Uterus (tissue), 2 donors: ENCODE measurements around the gene ANXA4.

Source experiments
- POLR2A ChIP-seq, 2 donors: fragments of 450-650 bp; IDR thresholded peaks; one replicate each; pipeline ENCODE4 v1.6.1; 2016; ENCODE audit warnings: antibody characterized with exemption in 2 of 2, mild to moderate bottlenecking in 1 of 2, moderate library complexity in 1 of 2
- TF ChIP-seq, protein P1 (sequence below), 4 experiments: fragments of 200-600 bp in 2 of 4; fragments of 450-650 bp in 2 of 4; sonication (generic) in 2 of 4; IDR thresholded peaks; one replicate each; pipeline ENCODE4 v1.5.1; 2016 to 2019; ENCODE audit warnings: antibody characterized with exemption in 4 of 4, mild to moderate bottlenecking in 2 of 4, moderate library complexity in 1 of 4

DNA sequence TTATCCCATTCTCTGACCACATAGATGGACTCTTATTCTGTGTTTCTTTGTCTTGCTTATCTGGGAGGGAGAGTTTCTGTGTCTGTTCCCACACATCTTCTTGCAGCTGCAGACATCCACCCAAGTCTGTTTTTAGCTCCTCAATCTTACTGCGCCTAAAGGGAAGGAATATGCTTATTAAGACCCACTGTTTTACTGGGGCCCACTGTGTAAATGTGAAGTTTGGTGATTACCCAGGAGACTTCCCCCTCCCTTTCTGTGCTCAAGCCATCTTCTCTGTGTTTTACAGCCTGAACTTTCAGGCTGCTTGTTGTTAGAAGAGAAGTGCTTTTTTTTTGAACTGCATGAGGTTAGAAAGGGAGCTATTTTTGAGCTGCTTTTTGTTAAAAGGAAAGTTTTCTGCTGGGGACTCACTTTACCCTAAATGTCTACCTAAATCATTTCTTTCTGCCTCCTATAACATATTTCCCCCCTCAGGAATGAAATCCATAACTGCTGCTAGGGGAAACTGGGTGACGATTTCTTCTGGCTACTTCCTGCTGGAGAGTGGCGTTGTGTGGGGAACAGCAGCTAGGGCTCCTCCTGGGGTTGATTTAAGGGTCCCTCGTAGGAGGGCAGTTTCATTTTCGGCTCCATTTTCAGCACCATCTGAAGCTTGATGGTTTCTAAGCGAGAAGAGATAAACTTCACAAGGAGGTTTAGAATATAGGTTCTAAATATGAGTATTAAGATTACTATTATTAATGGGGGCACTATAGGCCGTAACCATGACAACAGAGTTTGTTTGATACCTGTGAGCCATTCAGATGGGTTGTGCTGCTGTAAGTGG, 48.1 kb downstream of the ANXA4 start:
- TF ChIP-seq, protein P1, sequence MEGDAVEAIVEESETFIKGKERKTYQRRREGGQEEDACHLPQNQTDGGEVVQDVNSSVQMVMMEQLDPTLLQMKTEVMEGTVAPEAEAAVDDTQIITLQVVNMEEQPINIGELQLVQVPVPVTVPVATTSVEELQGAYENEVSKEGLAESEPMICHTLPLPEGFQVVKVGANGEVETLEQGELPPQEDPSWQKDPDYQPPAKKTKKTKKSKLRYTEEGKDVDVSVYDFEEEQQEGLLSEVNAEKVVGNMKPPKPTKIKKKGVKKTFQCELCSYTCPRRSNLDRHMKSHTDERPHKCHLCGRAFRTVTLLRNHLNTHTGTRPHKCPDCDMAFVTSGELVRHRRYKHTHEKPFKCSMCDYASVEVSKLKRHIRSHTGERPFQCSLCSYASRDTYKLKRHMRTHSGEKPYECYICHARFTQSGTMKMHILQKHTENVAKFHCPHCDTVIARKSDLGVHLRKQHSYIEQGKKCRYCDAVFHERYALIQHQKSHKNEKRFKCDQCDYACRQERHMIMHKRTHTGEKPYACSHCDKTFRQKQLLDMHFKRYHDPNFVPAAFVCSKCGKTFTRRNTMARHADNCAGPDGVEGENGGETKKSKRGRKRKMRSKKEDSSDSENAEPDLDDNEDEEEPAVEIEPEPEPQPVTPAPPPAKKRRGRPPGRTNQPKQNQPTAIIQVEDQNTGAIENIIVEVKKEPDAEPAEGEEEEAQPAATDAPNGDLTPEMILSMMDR (IDR thresholded peaks at IDR 0.05), result no peak
- TF ChIP-seq POLR2A (IDR thresholded peaks at IDR 0.05), result no peak
